HG02571 (cell line): ENCODE results near the gene GRN.
A peak's percentile ranks its signal among the peaks of the same experiment; 100 is the strongest.

ENCODE experiments used
- ATAC-seq: cut with Tn5 transposase; IDR thresholded peaks from one replicate; pipeline ENCODE4 v1.9.1; 2021; ENCODE audit warnings: mild to moderate bottlenecking, moderate library complexity; ENCODE audit not compliant: unreplicated experiment

GRN gene

GRCh38 chr17:44344939-44345453 is at the start of gene GRN:
Gene GRN (plus strand): TSS chr17:44345302. CDS start chr17:44349165, 3,863 bp downstream.
- peak; percentile 58 for ATAC-seq

GRCh38 chr17:44297975-44298374 is 47.1 kb upstream of the GRN start:
- ATAC-seq = no peak

- ATAC-seq = no peak
These were observed 40.5 kb upstream of the GRN start for GRCh38 chr17:44304651-44305050.

GRCh38 chr17:44307387-44308186 is 37.5 kb upstream of the GRN start:
- no peak for ATAC-seq

- ATAC-seq = no peak
These were observed 36.7 kb upstream of the GRN start, which contains the start of gene RUNDC3A for GRCh38 chr17:44308320-44308818. Gene RUNDC3A (plus strand): TSS chr17:44308601. CDS start chr17:44308833, 232 bp downstream.

GRCh38 chr17:44308865-44309264 is 36.2 kb upstream of the GRN start:
- no peak for ATAC-seq

- no peak for ATAC-seq
These were observed 35.6 kb upstream of the GRN start for GRCh38 chr17:44309472-44309871.

GRCh38 chr17:44310188-44310587 is 34.9 kb upstream of the GRN start:
- ATAC-seq = no peak

- no peak for ATAC-seq
These were observed 34.3 kb upstream of the GRN start for GRCh38 chr17:44310609-44311376.

- no peak for ATAC-seq
These were observed 33.4 kb upstream of the GRN start for GRCh38 chr17:44311562-44312181.

GRCh38 chr17:44312396-44313104 is 32.6 kb upstream of the GRN start:
- no peak for ATAC-seq

GRCh38 chr17:44314031-44314430 is 31.1 kb upstream of the GRN start:
- no peak for ATAC-seq

- no peak for ATAC-seq
These were observed 30.6 kb upstream of the GRN start for GRCh38 chr17:44314524-44314868.

GRCh38 chr17:44314869-44315661 is 30.0 kb upstream of the GRN start:
- no peak for ATAC-seq

GRCh38 chr17:44315760-44316731 is 29.1 kb upstream of the GRN start:
- no peak for ATAC-seq

- no peak for ATAC-seq
These were observed 27.6 kb upstream of the GRN start for GRCh38 chr17:44317545-44317944.

GRCh38 chr17:44318077-44318892 is 26.8 kb upstream of the GRN start:
- ATAC-seq = no peak

- no peak for ATAC-seq
These were observed 25.0 kb upstream of the GRN start for GRCh38 chr17:44320066-44320465.
